H9 (cell line): ENCODE data around the gene NLRX1. TPM values are rescaled to one million over a fixed set of nuclear protein-coding genes. Genes with fewer than 3 reads are reported as not detected.

ENCODE experiments used
- DNase-seq: peaks from one replicate; pipeline ENCODE4 v3.0.0-alpha.2; 2017
- H2AFZ ChIP-seq: one replicate; pipeline ENCODE4 v1.6.1; 2013; ENCODE audit warnings: mild to moderate bottlenecking, low read length, control low read depth, moderate library complexity
- H2AK5ac ChIP-seq: 2 replicates; pipeline ENCODE4 v1.6.1; 2013; ENCODE audit warnings: low read length, control low read depth, mixed read lengths; ENCODE audit not compliant: insufficient read length
- H2BK120ac ChIP-seq: one replicate; pipeline ENCODE4 v1.6.1; 2013; ENCODE audit warnings: low read depth, mild to moderate bottlenecking, low read length, control low read depth, inconsistent platforms; ENCODE audit not compliant: poor library complexity, severe bottlenecking
- H2BK12ac ChIP-seq: 2 replicates; pipeline ENCODE4 v1.6.1; 2013; ENCODE audit warnings: low read length, control low read depth, mixed read lengths, low read depth; ENCODE audit not compliant: insufficient read length
- H2BK15ac ChIP-seq: 2 replicates; pipeline ENCODE4 v1.6.1; 2013; ENCODE audit warnings: low read depth, low read length, control low read depth
- H2BK20ac ChIP-seq: one replicate; pipeline ENCODE4 v1.6.1; 2013; ENCODE audit warnings: low read depth, mild to moderate bottlenecking, low read length, control low read depth, inconsistent platforms; ENCODE audit not compliant: poor library complexity, severe bottlenecking
- H2BK5ac ChIP-seq: 2 replicates; pipeline ENCODE4 v1.6.1; 2013; ENCODE audit warnings: low read length, control low read depth, mixed read lengths; ENCODE audit not compliant: insufficient read length
- H3K14ac ChIP-seq: 2 replicates; pipeline ENCODE4 v1.6.1; 2013; ENCODE audit warnings: low read length, control low read depth; ENCODE audit not compliant: insufficient read depth
- H3K18ac ChIP-seq: 2 replicates; pipeline ENCODE4 v1.6.1; 2013; ENCODE audit warnings: low read depth, mild to moderate bottlenecking, mixed read lengths, low read length, control low read depth; ENCODE audit not compliant: insufficient read length
- H3K23ac ChIP-seq: 2 replicates; pipeline ENCODE4 v1.6.1; 2013; ENCODE audit warnings: low read length, control low read depth, mixed read lengths, low read depth; ENCODE audit not compliant: insufficient read length
- H3K23me2 ChIP-seq: 2 replicates; pipeline ENCODE4 v1.6.1; 2013; ENCODE audit warnings: low read depth, mild to moderate bottlenecking, mixed read lengths, low read length, control low read depth; ENCODE audit not compliant: insufficient read length, poor library complexity, severe bottlenecking
- H3K27ac ChIP-seq: 2 replicates; pipeline ENCODE4 v1.5.1; 2013; ENCODE audit warnings: low read length, control low read depth, mixed read lengths, low read depth; ENCODE audit not compliant: insufficient read length
- H3K27me3 ChIP-seq: 2 replicates; pipeline ENCODE4 v1.6.1; 2013; ENCODE audit warnings: low read length, control low read depth, inconsistent platforms; ENCODE audit not compliant: insufficient read depth
- H3K4ac ChIP-seq: 2 replicates; pipeline ENCODE4 v1.6.1; 2013; ENCODE audit warnings: low read depth, mild to moderate bottlenecking, control low read depth, inconsistent platforms, low read length, moderate library complexity
- H3K4me1 ChIP-seq: 2 replicates; pipeline ENCODE4 v1.6.1; 2013; ENCODE audit warnings: low read length, control low read depth, inconsistent platforms; ENCODE audit not compliant: insufficient read depth
- H3K4me2 ChIP-seq: 2 replicates; pipeline ENCODE4 v1.6.1; 2013; ENCODE audit warnings: low read length, control low read depth, mixed read lengths; ENCODE audit not compliant: insufficient read length, insufficient read depth
- H3K56ac ChIP-seq: 2 replicates; pipeline ENCODE4 v1.6.1; 2013; ENCODE audit warnings: low read depth, mild to moderate bottlenecking, mixed read lengths, low read length, control low read depth; ENCODE audit not compliant: insufficient read length
- H3K79me1 ChIP-seq: 2 replicates; pipeline ENCODE4 v1.6.1; 2013; ENCODE audit warnings: low read depth, mild to moderate bottlenecking, moderate library complexity, low read length, control low read depth, inconsistent platforms; ENCODE audit not compliant: insufficient read depth, poor library complexity, severe bottlenecking
- H3K79me2 ChIP-seq: 2 replicates; pipeline ENCODE4 v1.6.1; 2013; ENCODE audit warnings: low read length, control low read depth, inconsistent platforms; ENCODE audit not compliant: insufficient read depth
- H3K9ac ChIP-seq: 2 replicates; pipeline ENCODE4 v1.6.1; 2013; ENCODE audit warnings: low read length, control low read depth, mixed read lengths; ENCODE audit not compliant: insufficient read length; ENCODE audit errors: extremely low read depth
- H3K9me3 ChIP-seq: one replicate; pipeline ENCODE4 v1.6.1; 2013; ENCODE audit warnings: low read depth, low read length, inconsistent platforms; ENCODE audit not compliant: control insufficient read depth
- H3T11ph ChIP-seq: one replicate; pipeline ENCODE4 v1.6.1; 2013; ENCODE audit warnings: mild to moderate bottlenecking, low read length, control low read depth, inconsistent platforms
- H4K20me1 ChIP-seq: one replicate; pipeline ENCODE4 v1.6.1; 2013; ENCODE audit not compliant: control insufficient read depth, insufficient read length, insufficient read depth
- H4K5ac ChIP-seq: 2 replicates; pipeline ENCODE4 v1.6.1; 2013; ENCODE audit warnings: low read depth, mild to moderate bottlenecking, mixed read lengths, low read length, control low read depth; ENCODE audit not compliant: insufficient read length
- H4K8ac ChIP-seq: replicated peaks from 2 replicates; pipeline ENCODE4 v1.6.1; 2013; ENCODE audit warnings: low read length, control low read depth, mixed read lengths, low read depth; ENCODE audit not compliant: insufficient read length
- H4K91ac ChIP-seq: 2 replicates; pipeline ENCODE4 v1.6.1; 2013; ENCODE audit warnings: low read depth, mild to moderate bottlenecking, moderate library complexity, mixed read lengths, low read length, control low read depth; ENCODE audit not compliant: insufficient read length
- H3K27ac Mint-ChIP-seq, 3 experiments: 2 replicates in 2 of 3; 3 replicates in 1 of 3; pipeline ENCODE4 v1.8.0; 2020 to 2021; ENCODE audit warnings: mixed read lengths in 3 of 3, mild to moderate bottlenecking in 1 of 3, moderate library complexity in 1 of 3
- H3K27me3 Mint-ChIP-seq: 2 replicates; pipeline ENCODE4 v1.8.0; 2021; ENCODE audit warnings: low read depth, mild to moderate bottlenecking, moderate library complexity, mixed read lengths
- H3K36me3 Mint-ChIP-seq, 3 experiments: 2 replicates in 2 of 3; 3 replicates in 1 of 3; pipeline ENCODE4 v1.8.0; 2020 to 2021; ENCODE audit warnings: low read depth in 3 of 3, mixed read lengths in 3 of 3; ENCODE audit not compliant: insufficient read depth in 1 of 3
- H3K4me1 Mint-ChIP-seq, 2 experiments: 2 replicates each; pipeline ENCODE4 v1.8.0; 2020; ENCODE audit warnings: mixed read lengths in 2 of 2
- H3K4me3 Mint-ChIP-seq, 2 experiments: 2 replicates in 1 of 2; 3 replicates in 1 of 2; pipeline ENCODE4 v1.8.0; 2020 to 2021; ENCODE audit warnings: mild to moderate bottlenecking in 2 of 2, mixed read lengths in 2 of 2, moderate library complexity in 1 of 2
- H3K9me3 Mint-ChIP-seq, 2 experiments: 2 replicates in 1 of 2; 3 replicates in 1 of 2; pipeline ENCODE4 v1.8.0; 2020; ENCODE audit warnings: mild to moderate bottlenecking in 2 of 2, mixed read lengths in 2 of 2, moderate library complexity in 1 of 2
- CTCF ChIP-seq: fragments of 200-600 bp; sonication (generic); conservative IDR thresholded peaks from 3 replicates; pipeline ENCODE4 v1.8.0; 2021; ENCODE audit warnings: antibody characterized with exemption, mild to moderate bottlenecking
- WGBS: extraction: QIAGEN DNeasy Blood & Tissue Kit; methylation state at CpG from one replicate; pipeline ENCODE4 v1.1.7; 2013; ENCODE audit warnings: missing lambda C conversion rate, low lambda C conversion rate, mixed read lengths; ENCODE audit not compliant: insufficient read length; ENCODE audit errors: extremely low coverage; 5-methylcytosine and 5-hydroxymethylcytosine counted together
- total RNA-seq: library from RNA; stranded (reverse); gene quantifications from 2 replicates; pipeline ENCODE4 v1.2.1, GENCODE V29; 2021

Gene NLRX1
- total RNA-seq, 1 experiment from 2014 or later: 18.2 TPM

DNA sequence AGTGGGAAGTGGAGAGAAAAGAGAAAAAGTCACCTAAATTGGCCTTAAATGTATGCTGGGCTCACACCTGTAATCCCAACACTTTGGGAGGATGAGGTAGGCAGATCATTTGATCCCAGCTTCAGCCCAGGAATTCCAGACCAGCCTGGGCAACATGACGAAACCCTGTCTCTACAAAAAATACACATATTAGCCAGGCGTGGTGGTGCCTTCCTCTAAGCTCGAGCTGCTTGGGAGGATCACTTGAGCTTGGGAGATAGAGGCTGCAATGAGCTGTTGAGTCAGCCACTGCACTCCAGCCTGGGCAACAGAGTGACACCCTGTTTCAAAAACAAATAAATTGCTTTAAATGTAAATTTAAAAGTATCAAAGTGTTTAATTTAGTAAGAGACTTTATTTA is 41.5 kb downstream of the NLRX1 start:
- H4K8ac ChIP-seq: no peak overlapping the region
- no peak overlapping the region for H2BK15ac ChIP-seq
- no peak overlapping the region for H2AFZ ChIP-seq
- peaks cover 3% of the 10 kb centered on the region for H3K79me1 ChIP-seq
- H4K20me1 ChIP-seq: no peaks in the 10 kb centered on the region
- H2BK12ac ChIP-seq: no peak overlapping the region
- H3K4me1 ChIP-seq: no peaks in the 10 kb centered on the region; the same call in 1 of the 2 replicates
- H3K4me2 ChIP-seq: no peak overlapping the region
- H4K5ac ChIP-seq: no peak overlapping the region
- no peak for TF ChIP-seq CTCF
- H3K18ac ChIP-seq: no peak overlapping the region
- no peak overlapping the region for H3K9ac ChIP-seq
- H3K79me2 ChIP-seq: peaks cover 42% of the 10 kb centered on the region; the same call in 1 of the 2 replicates
- no CpG with 5 or more reads among the region's 3 CpGs for WGBS
- H2BK20ac ChIP-seq: no peak overlapping the region
- no peak overlapping the region for H3K4ac ChIP-seq
- no peak overlapping the region for H4K91ac ChIP-seq
- H3T11ph ChIP-seq: no peak overlapping the region
- no peaks in the 10 kb centered on the region for H3K27me3 ChIP-seq
- H2AK5ac ChIP-seq: no peak overlapping the region
- H3K36me3 Mint-ChIP-seq: peaks cover 0 to 3% (median 0%) of the 10 kb centered on the region in 3 experiments; a peak in 2 of 7 replicates
- H3K27ac ChIP-seq: no peak overlapping the region
- no peak for DNase-seq
- H3K14ac ChIP-seq: no peak overlapping the region
- peak overlapping the region; percentile 5 to 82 (median 55); a peak in 5 of 7 replicates for H3K27ac Mint-ChIP-seq
- no peaks in the 10 kb centered on the region for H3K9me3 ChIP-seq
- no peak overlapping the region for H2BK120ac ChIP-seq
- no peak overlapping the region; a peak in 1 of 5 replicates for H3K4me3 Mint-ChIP-seq
- H3K9me3 Mint-ChIP-seq: peaks cover 0 to 3% of the 10 kb centered on the region in 2 experiments; a peak in 1 of 5 replicates
- no peak overlapping the region for H2BK5ac ChIP-seq
- H3K4me1 Mint-ChIP-seq: peaks cover 31 to 34% of the 10 kb centered on the region in 2 experiments
- no peak overlapping the region for H3K56ac ChIP-seq
- H3K23me2 ChIP-seq: peaks cover 9% of the 10 kb centered on the region
- H3K27me3 Mint-ChIP-seq: no peaks in the 10 kb centered on the region
- no peak overlapping the region for H3K23ac ChIP-seq
